Suppressor macrophage treated with lipopolysaccharide for 1 hour (primary cell): ENCODE results near the gene TRIP4.
"Not testable (repeated sequence)": the region's sequence is repeated elsewhere in the genome, so short reads cannot be mapped to it uniquely, and the experiment has no call there.

ENCODE experiments used
- DNase-seq, 3 donors: peaks; one replicate each; pipeline ENCODE4 v3.0.0-alpha.2; 2020 to 2022

The TRIP4 gene

GRCh38 chr15:64495968-64496367 is 108.3 kb downstream of the TRIP4 start:
- not testable (repeated sequence) for DNase-seq

- no peak for DNase-seq
Observed at GRCh38 chr15:64500695-64501395, 113.2 kb downstream of the TRIP4 start.

- DNase-seq = no peak
Observed at GRCh38 chr15:64501396-64501715, 113.7 kb downstream of the TRIP4 start.

GRCh38 chr15:64502151-64502550 is 114.5 kb downstream of the TRIP4 start:
- no peak for DNase-seq

- peak; percentile 56 to 74 (median 68) for DNase-seq
Observed at GRCh38 chr15:64502551-64502950, 114.9 kb downstream of the TRIP4 start.

- DNase-seq = no peak
Observed at GRCh38 chr15:64503197-64503596, 115.6 kb downstream of the TRIP4 start.

- no peak for DNase-seq
Observed at GRCh38 chr15:64503640-64504039, 116.0 kb downstream of the TRIP4 start.
